HG03066 (cell line): Measurements from ENCODE around the gene IMPDH2.
A peak's percentile ranks its signal among the peaks of the same experiment; 100 is the strongest.

Experiments used
- ATAC-seq: cut with Tn5 transposase; IDR thresholded peaks from one replicate; pipeline ENCODE4 v1.9.1; 2021; ENCODE audit warnings: low read depth; ENCODE audit not compliant: unreplicated experiment

The IMPDH2 gene

GRCh38 chr3:49028673-49029562 is at the start of gene IMPDH2:
Gene IMPDH2, minus strand, starts transcription at chr3:49029398. Its CDS starts 48 bp downstream, at chr3:49029350.
- ATAC-seq, result peak; percentile 87

- ATAC-seq, result no peak
Measured at GRCh38 chr3:49076646-49077045, 47.4 kb upstream of the IMPDH2 start.

GRCh38 chr3:49076116-49076515 is 46.9 kb upstream of the IMPDH2 start:
- no peak for ATAC-seq

- no peak for ATAC-seq
Measured at GRCh38 chr3:49058011-49058410, 28.8 kb upstream of the IMPDH2 start.

- no peak for ATAC-seq
Measured at GRCh38 chr3:49057268-49057667, 28.1 kb upstream of the IMPDH2 start.

GRCh38 chr3:49054344-49054862 is 25.2 kb upstream of the IMPDH2 start:
- no peak for ATAC-seq

GRCh38 chr3:49053543-49053942 is 24.3 kb upstream of the IMPDH2 start:
- no peak for ATAC-seq

- ATAC-seq, result no peak
Measured at GRCh38 chr3:49035281-49035680, 6.1 kb upstream of the IMPDH2 start.

GRCh38 chr3:49034650-49035049 is 5.5 kb upstream of the IMPDH2 start:
- ATAC-seq, result no peak

GRCh38 chr3:49032646-49033304 is 3.6 kb upstream of the IMPDH2 start:
- ATAC-seq, result no peak

GRCh38 chr3:49030321-49030720 is 1.1 kb upstream of the IMPDH2 start:
- no peak for ATAC-seq

GRCh38 chr3:49029563-49029884 is 326 bp upstream of the IMPDH2 start:
- ATAC-seq, result no peak

GRCh38 chr3:49028298-49028672 is 913 bp downstream of the IMPDH2 start:
- ATAC-seq, result no peak

GRCh38 chr3:49027634-49028033 is 1.6 kb downstream of the IMPDH2 start:
- ATAC-seq, result no peak

- no peak for ATAC-seq
Measured at GRCh38 chr3:49026536-49026935, 2.7 kb downstream of the IMPDH2 start.

GRCh38 chr3:49025793-49026520 is 3.2 kb downstream of the IMPDH2 start:
- no peak for ATAC-seq

- ATAC-seq, result no peak
Measured at GRCh38 chr3:49025005-49025792, 4.0 kb downstream of the IMPDH2 start.

- ATAC-seq, result no peak
Measured at GRCh38 chr3:49024449-49024848, 4.7 kb downstream of the IMPDH2 start.

- ATAC-seq, result no peak
Measured at GRCh38 chr3:49023775-49024174, 5.4 kb downstream of the IMPDH2 start.

- ATAC-seq, result no peak
Measured at GRCh38 chr3:49022688-49023171, 6.5 kb downstream of the IMPDH2 start.
